HEK293T (cell line): ENCODE data around the gene RSRC1.

Experiments
- CTCF ChIA-PET: fragments of 350-600 bp; formaldehyde crosslinking; extraction: SDS; loops from one replicate; lab custom pipeline; 2021; ENCODE audit warnings: antibody characterized with exemption, inconsistent platforms; lab: Yijun Ruan, JAX
- POLR2A ChIA-PET: fragments of 350-600 bp; formaldehyde crosslinking; extraction: SDS; loops from one replicate; lab custom pipeline; 2020; ENCODE audit warnings: antibody characterized with exemption, inconsistent platforms; lab: Yijun Ruan, JAX
- DNase-seq: peaks from one replicate; pipeline ENCODE4 v3.0.0; 2012; ENCODE audit warnings: mixed read lengths; ENCODE audit errors: extremely low spot score
- ARNT ChIP-seq: fragments of 450-650 bp; IDR thresholded peaks from 2 replicates; pipeline ENCODE4 v1.6.1; 2017; ENCODE audit warnings: mild to moderate bottlenecking
- BHLHE40 ChIP-seq: fragments of 450-650 bp; IDR thresholded peaks from 2 replicates; pipeline ENCODE4 v1.6.1; 2016; ENCODE audit warnings: mild to moderate bottlenecking, moderate library complexity, borderline replicate concordance
- CTBP1 ChIP-seq: fragments of 450-650 bp; IDR thresholded peaks from 2 replicates; pipeline ENCODE4 v1.6.1; 2016; ENCODE audit warnings: borderline replicate concordance
- ELF4 ChIP-seq: fragments of 450-650 bp; IDR thresholded peaks from 2 replicates; pipeline ENCODE4 v1.6.1; 2017; ENCODE audit warnings: antibody characterized with exemption
- FOXA1 ChIP-seq: fragments of 450-650 bp; IDR thresholded peaks from 2 replicates; pipeline ENCODE4 v1.6.1; 2016; ENCODE audit warnings: mild to moderate bottlenecking
- FOXK2 ChIP-seq: fragments of 450-650 bp; IDR thresholded peaks from 2 replicates; pipeline ENCODE4 v1.6.1; 2016; ENCODE audit warnings: mild to moderate bottlenecking
- FOXM1 ChIP-seq: fragments of 450-650 bp; IDR thresholded peaks from 2 replicates; pipeline ENCODE4 v1.6.1; 2017; ENCODE audit warnings: mild to moderate bottlenecking, borderline replicate concordance
- HDGF ChIP-seq: fragments of 450-650 bp; IDR thresholded peaks from 2 replicates; pipeline ENCODE4 v1.6.1; 2017; ENCODE audit warnings: antibody characterized with exemption, borderline replicate concordance
- L3MBTL2 ChIP-seq: fragments of 450-650 bp; conservative IDR thresholded peaks from 2 replicates; pipeline ENCODE4 v1.6.1; 2016; ENCODE audit warnings: mild to moderate bottlenecking
- LEF1 ChIP-seq: fragments of 450-650 bp; IDR thresholded peaks from 2 replicates; pipeline ENCODE4 v1.6.1; 2017; ENCODE audit warnings: mild to moderate bottlenecking, borderline replicate concordance
- NFRKB ChIP-seq: fragments of 450-650 bp; IDR thresholded peaks from 2 replicates; pipeline ENCODE4 v1.6.1; 2016; ENCODE audit warnings: mild to moderate bottlenecking, moderate library complexity
- SP1 ChIP-seq: fragments of 450-650 bp; IDR thresholded peaks from 2 replicates; pipeline ENCODE4 v1.6.1; 2017
- SUZ12 ChIP-seq: fragments of 450-650 bp; IDR thresholded peaks from 2 replicates; pipeline ENCODE4 v1.6.1; 2016; ENCODE audit warnings: mild to moderate bottlenecking
- TARDBP ChIP-seq: fragments of 450-650 bp; IDR thresholded peaks from 2 replicates; pipeline ENCODE4 v1.6.1; 2016
- ZNF384 ChIP-seq: fragments of 450-650 bp; IDR thresholded peaks from 2 replicates; pipeline ENCODE4 v1.6.1; 2016
- TF ChIP-seq, protein P1 (sequence below): fragments of 450-650 bp; IDR thresholded peaks from 2 replicates; pipeline ENCODE4 v1.6.1; 2016

Gene RSRC1

GRCh38 chr3:158248261-158248660 is 138.4 kb downstream of the RSRC1 start:
- DNase-seq: no peak
- ChIA-PET CTCF (no interaction called here), POLR2A (no interaction called here)
- no peak for TF ChIP-seq ARNT
- no peak for TF ChIP-seq SP1
- TF ChIP-seq NFRKB: no peak
- no peak for TF ChIP-seq SUZ12
- TF ChIP-seq FOXM1: no peak
- no peak for TF ChIP-seq ELF4
- no peak for TF ChIP-seq FOXK2
- no peak for TF ChIP-seq ZNF384
- TF ChIP-seq TARDBP: no peak
- TF ChIP-seq, protein P1, sequence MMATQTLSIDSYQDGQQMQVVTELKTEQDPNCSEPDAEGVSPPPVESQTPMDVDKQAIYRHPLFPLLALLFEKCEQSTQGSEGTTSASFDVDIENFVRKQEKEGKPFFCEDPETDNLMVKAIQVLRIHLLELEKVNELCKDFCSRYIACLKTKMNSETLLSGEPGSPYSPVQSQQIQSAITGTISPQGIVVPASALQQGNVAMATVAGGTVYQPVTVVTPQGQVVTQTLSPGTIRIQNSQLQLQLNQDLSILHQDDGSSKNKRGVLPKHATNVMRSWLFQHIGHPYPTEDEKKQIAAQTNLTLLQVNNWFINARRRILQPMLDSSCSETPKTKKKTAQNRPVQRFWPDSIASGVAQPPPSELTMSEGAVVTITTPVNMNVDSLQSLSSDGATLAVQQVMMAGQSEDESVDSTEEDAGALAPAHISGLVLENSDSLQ: no peak
- TF ChIP-seq CTBP1: no peak
- TF ChIP-seq L3MBTL2: no peak
- no peak for TF ChIP-seq BHLHE40
- TF ChIP-seq FOXA1: no peak

DNA sequence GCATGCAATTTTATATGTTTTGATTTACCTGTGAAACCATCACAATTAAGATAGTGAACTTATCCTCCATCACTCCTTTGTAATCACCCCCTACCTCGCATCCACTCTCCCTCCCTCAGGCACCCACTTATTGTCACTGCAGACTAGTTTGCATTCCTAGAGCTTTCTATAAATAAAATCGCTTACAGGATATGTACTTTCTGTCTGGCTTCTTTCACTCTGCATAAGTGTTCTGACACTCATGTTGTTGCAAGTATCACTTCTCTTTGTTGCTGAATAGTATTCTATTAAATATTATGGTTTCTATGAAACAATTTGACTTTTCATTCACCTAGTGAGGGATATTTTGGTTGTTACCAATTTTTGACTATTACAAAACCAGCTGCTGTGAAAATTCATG is 139.3 kb downstream of the RSRC1 start:
- POLR2A ChIA-PET: no interaction called here
- TF ChIP-seq ZNF384: no peak
- TF ChIP-seq BHLHE40: no peak
- TF ChIP-seq LEF1: no peak
- no peak for TF ChIP-seq CTBP1
- TF ChIP-seq TARDBP: no peak
- no peak for DNase-seq
- CTCF ChIA-PET: no interaction called here

DNA sequence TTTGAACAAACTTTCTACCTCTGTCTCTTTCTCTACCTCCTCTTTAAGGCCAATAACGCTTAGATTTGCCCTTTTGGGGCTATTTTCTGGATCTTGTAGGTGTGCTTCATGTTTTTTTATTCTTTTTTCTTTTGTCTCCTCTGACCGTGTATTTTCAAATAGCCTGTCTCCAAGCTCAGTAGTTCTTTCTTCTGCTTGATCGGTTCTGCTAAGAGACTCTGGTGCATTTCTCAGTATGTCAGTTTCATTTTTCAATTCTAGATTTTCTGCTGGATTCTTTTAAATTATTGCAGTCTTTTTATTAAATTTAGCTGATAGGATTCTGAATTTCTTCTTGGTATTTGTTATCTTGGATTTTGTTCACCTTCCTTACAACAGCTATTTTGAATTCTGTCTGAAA is 148.7 kb downstream of the RSRC1 start:
- no peak for DNase-seq
- ChIA-PET CTCF (no interaction called here), POLR2A (no interaction called here)
- no peak for TF ChIP-seq FOXK2

DNA sequence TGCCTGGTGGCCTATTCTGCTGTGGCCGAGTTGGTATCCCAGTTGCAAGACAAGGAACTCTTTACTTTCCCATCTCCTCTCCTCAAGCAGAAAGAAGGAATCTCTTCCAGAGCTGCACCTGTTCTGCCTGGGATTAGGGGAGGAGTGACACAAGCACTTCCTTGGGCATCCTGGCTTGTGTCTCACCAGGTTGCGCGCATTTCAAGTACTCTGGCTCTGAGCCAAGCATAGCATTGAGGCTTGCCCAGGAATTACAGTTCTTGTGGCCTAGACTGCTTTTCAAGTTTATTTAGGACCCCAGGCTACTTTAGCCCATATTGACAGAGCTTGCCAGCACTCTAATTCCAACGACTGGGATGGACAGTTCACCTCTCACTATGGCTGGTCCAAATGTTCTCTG is 150.5 kb downstream of the RSRC1 start:
- ChIA-PET POLR2A (no interaction called here), CTCF (no interaction called here)
- no peak for DNase-seq
- TF ChIP-seq FOXA1 (no peak), ARNT (no peak), BHLHE40 (no peak), SP1 (no peak), SUZ12 (no peak), FOXM1 (no peak), CTBP1 (no peak), L3MBTL2 (no peak), TARDBP (no peak), LEF1 (no peak), ZNF384 (no peak), NFRKB (no peak), ELF4 (no peak), HDGF (no peak), FOXK2 (no peak)
- TF ChIP-seq, protein P1: no peak

GRCh38 chr3:158261371-158261991 is 151.6 kb downstream of the RSRC1 start:
- ChIA-PET CTCF (interaction anchor here (0.7 kb wide), 1 partner anchor 695 kb away, joined by 4 read pairs; no protein-coding TSS in a partner anchor), POLR2A (no interaction called here)
- no peak for DNase-seq
- TF ChIP-seq ELF4 (no peak), TARDBP (no peak), FOXM1 (no peak), ZNF384 (no peak), FOXA1 (no peak), SUZ12 (no peak), NFRKB (no peak), CTBP1 (no peak)
- TF ChIP-seq, protein P1: no peak

DNA sequence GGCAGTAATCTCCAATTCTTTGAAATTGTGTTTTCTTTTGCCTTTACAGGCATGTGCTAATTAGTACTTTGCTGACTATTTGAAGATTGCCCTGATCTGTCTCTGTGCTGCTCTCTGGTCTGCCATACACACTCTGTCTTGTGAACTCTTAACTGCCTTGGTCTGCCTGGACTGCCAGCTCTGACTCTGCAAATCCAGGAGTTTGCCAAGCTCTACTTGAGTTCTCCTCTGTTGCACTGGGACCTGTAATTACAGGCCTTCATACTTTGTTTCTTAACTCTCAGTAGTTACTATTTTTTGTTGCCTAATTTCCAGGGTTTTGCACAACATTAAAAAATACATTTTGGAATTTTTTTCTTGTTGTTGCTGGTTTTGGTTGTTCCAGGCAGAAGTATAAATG is 155.0 kb downstream of the RSRC1 start:
- TF ChIP-seq, protein P1: no peak
- TF ChIP-seq ZNF384 (no peak), HDGF (no peak), ELF4 (no peak), FOXA1 (no peak), FOXK2 (no peak), FOXM1 (no peak), NFRKB (no peak), L3MBTL2 (no peak), BHLHE40 (no peak), SUZ12 (no peak), LEF1 (no peak), SP1 (no peak), ARNT (no peak), CTBP1 (no peak), TARDBP (no peak)
- no peak for DNase-seq
- ChIA-PET CTCF (no interaction called here), POLR2A (no interaction called here)
